GM12878 (cell line): ENCODE measurements around the gene SMARCAD1. TPM values are rescaled to one million over a fixed set of nuclear protein-coding genes. Genes with fewer than 3 reads are reported as not detected.

Experiments
- ATAC-seq: fragments of 200-7000 bp; cut with Tn5 transposase; 3 replicates; pipeline ENCODE4 v1.9.1; 2020; ENCODE audit warnings: mild to moderate bottlenecking, moderate library complexity
- BruUV-seq: library from RNA; stranded (reverse); fragments of 400-500 nt; replicated peaks from 2 replicates; lab custom pipeline; 2021; lab: Mats Ljungman, UMichigan
- CTCF ChIA-PET: fragments of 300-600 bp; sonication (Branson Sonifier 250); formaldehyde crosslinking; extraction: SDS; loops from one replicate; lab custom pipeline; 2021; ENCODE audit warnings: inconsistent platforms; lab: Yijun Ruan, JAX
- POLR2A ChIA-PET: fragments of 350-600 bp; formaldehyde crosslinking; extraction: SDS; loops from one replicate; lab custom pipeline; 2021; ENCODE audit warnings: inconsistent platforms; lab: Charles Lee
- RAD21 ChIA-PET: fragments of 300-600 bp; sonication (Branson Sonifier 250); formaldehyde crosslinking; loops from one replicate; lab custom pipeline; 2023; ENCODE audit warnings: antibody characterized with exemption; ENCODE audit not compliant: unreplicated experiment; lab: Charles Lee
- SMC1A ChIA-PET: fragments of 300-600 bp; sonication (Branson Sonifier 250); formaldehyde crosslinking; loops from one replicate; lab custom pipeline; 2023; ENCODE audit not compliant: unreplicated experiment, uncharacterized antibody; lab: Charles Lee
- DNase-seq: peaks from one replicate; pipeline ENCODE4 v3.0.0-alpha.2; 2011; ENCODE audit warnings: low read depth, low spot score
- FAIRE-seq: peaks from 3 replicates; lab custom pipeline; 2011; peaks lifted over from hg19 to GRCh38; lab: Jason Lieb, UNC
- H2AFZ ChIP-seq: 2 replicates; pipeline ENCODE4 v1.6.0; 2011; ENCODE audit warnings: low read depth, low read length, control low read depth; ENCODE audit not compliant: control insufficient read depth
- H3K27ac ChIP-seq: 2 replicates; pipeline ENCODE4 v1.5.1; 2011; ENCODE audit warnings: control low read depth; ENCODE audit not compliant: control insufficient read depth, insufficient read depth
- H3K27me3 ChIP-seq, 2 experiments: replicated peaks in 1 of 2; 2 replicates each; pipeline versions ENCODE4 v1.6.0 to v1.6.1; 2011; ENCODE audit warnings: low read length in 1 of 2; ENCODE audit not compliant: control insufficient read depth in 2 of 2, insufficient read depth in 2 of 2
- H3K36me3 ChIP-seq, 2 experiments: 2 replicates each; pipeline ENCODE4 v1.5.1; 2011; ENCODE audit warnings: low read length in 1 of 2; ENCODE audit not compliant: control insufficient read depth in 2 of 2, insufficient read depth in 2 of 2
- H3K4me1 ChIP-seq: 2 replicates; pipeline ENCODE4 v1.6.1; 2011; ENCODE audit warnings: mild to moderate bottlenecking, low read length, moderate library complexity, mixed read lengths; ENCODE audit not compliant: control insufficient read depth, insufficient read depth
- H3K4me2 ChIP-seq: 2 replicates; pipeline ENCODE4 v1.6.0; 2011; ENCODE audit warnings: control low read depth; ENCODE audit not compliant: control insufficient read depth, insufficient read depth
- H3K4me3 ChIP-seq: fragments of 200-600 bp; sonication (generic); 2 replicates; pipeline ENCODE4 v1.5.1; 2016
- H3K79me2 ChIP-seq: 2 replicates; pipeline ENCODE4 v1.6.0; 2011; ENCODE audit warnings: low read length; ENCODE audit not compliant: control insufficient read depth, insufficient read depth
- H3K9ac ChIP-seq: 2 replicates; pipeline ENCODE4 v1.8.0; 2011; ENCODE audit warnings: low read length, control low read depth, mixed read lengths; ENCODE audit not compliant: control insufficient read depth, insufficient read depth
- H3K9me3 ChIP-seq: replicated peaks from 3 replicates; pipeline ENCODE4 v1.5.1; 2011; ENCODE audit warnings: mild to moderate bottlenecking, low read length; ENCODE audit not compliant: control insufficient read depth, insufficient read depth
- H4K20me1 ChIP-seq: 2 replicates; pipeline ENCODE4 v1.6.0; 2011; ENCODE audit not compliant: control insufficient read depth, insufficient read depth
- EP300 ChIP-seq, 2 experiments: fragments of 150-350 bp in 1 of 2; IDR thresholded peaks; 2 replicates each; pipeline ENCODE4 v1.6.1; 2011 to 2012; ENCODE audit warnings: low read depth in 2 of 2, low read length in 2 of 2, borderline replicate concordance in 1 of 2, improper control_type of control experiment in 1 of 2, inconsistent platforms in 1 of 2; ENCODE audit not compliant: control insufficient read depth in 1 of 2
- HCFC1 ChIP-seq: fragments of 150-350 bp; IDR thresholded peaks from 2 replicates; pipeline ENCODE4 v1.6.1; 2014; ENCODE audit warnings: low read length
- MEF2A ChIP-seq: IDR thresholded peaks from 2 replicates; pipeline ENCODE4 v1.6.1; 2011; ENCODE audit warnings: low read depth, mild to moderate bottlenecking, low read length, moderate library complexity; ENCODE audit not compliant: insufficient read depth
- PKNOX1 ChIP-seq: fragments of 450-650 bp; IDR thresholded peaks from 2 replicates; pipeline ENCODE4 v1.6.1; 2016; ENCODE audit warnings: mild to moderate bottlenecking
- POLR2A ChIP-seq: IDR thresholded peaks from 2 replicates; pipeline ENCODE4 v1.6.1; 2011; ENCODE audit warnings: low read depth, mild to moderate bottlenecking, low read length
- RAD21 ChIP-seq: IDR thresholded peaks from 2 replicates; pipeline ENCODE4 v1.6.1; 2011; ENCODE audit warnings: mild to moderate bottlenecking, low read depth, low read length, moderate library complexity; ENCODE audit not compliant: insufficient read depth
- ZNF207 ChIP-seq: fragments of 450-650 bp; IDR thresholded peaks from 2 replicates; pipeline ENCODE4 v1.6.1; 2014; ENCODE audit warnings: antibody characterized with exemption, mild to moderate bottlenecking, borderline replicate concordance
- WGBS: methylation state at CpG from one replicate; pipeline ENCODE4 v1.1.6; 2016; ENCODE audit warnings: low lambda C conversion rate; ENCODE audit not compliant: insufficient replicate concordance, insufficient coverage; ENCODE audit errors: missing lambda C conversion rate; 5-methylcytosine and 5-hydroxymethylcytosine counted together
- in situ Hi-C: fragments of 300-500 bp; cut with MboI; formaldehyde crosslinking; loops from 9 replicates; pipeline ENCODE4 v1.14.3; 2018; ENCODE audit warnings: mixed read lengths
- intact Hi-C: fragments of 100-400 bp; cut with micrococcal nuclease; formaldehyde crosslinking; loops from one replicate; pipeline ENCODE4 v1.14.2; 2022; ENCODE audit not compliant: unreplicated experiment
- polyA plus RNA-seq, 11 experiments: library from polyadenylated mRNA; depleted of rRNA in 4 of 11; unstranded in 6 of 11; stranded (reverse) in 5 of 11; fragments of >200 nt; fragmentation: Nextera tagmentation in 4 of 11; fragmentation: Illumina TruSeq in 1 of 11; extraction: Ambion mirVana in 4 of 11; extraction: Trizol in 1 of 11; gene quantifications; 1 replicate in 1 of 11; 2 replicates in 10 of 11; pipeline versions ENCODE4 v1.2.1 to v1.2.3, GENCODE V29; 2011 to 2016; ENCODE audit warnings: inconsistent platforms in 2 of 11, missing spikeins in 2 of 11, low read depth in 1 of 11
- total RNA-seq, 4 experiments: library from RNA; depleted of rRNA in 3 of 4; stranded (reverse); fragments of >200 nt in 3 of 4; fragmentation: Illumina TruSeq in 1 of 4; extraction: Trizol in 1 of 4; gene quantifications; 2 replicates each; pipeline versions ENCODE4 v1.2.1 to v1.2.3, GENCODE V29; 2013 to 2021
- TF ChIP-seq, protein P1 (sequence below): fragments of 450-650 bp; IDR thresholded peaks from 2 replicates; pipeline ENCODE4 v1.6.1; 2017; ENCODE audit warnings: antibody characterized with exemption, mild to moderate bottlenecking, moderate library complexity
- TF ChIP-seq, protein P2 (sequence below): fragments of 450-650 bp; IDR thresholded peaks from 2 replicates; pipeline ENCODE4 v1.6.1; 2016; ENCODE audit warnings: mild to moderate bottlenecking

SMARCAD1 gene
- total and polyA plus RNA-seq, 10 of the 15 experiments (the other 5 are each of a cell fraction or from before 2014, with no cell fraction given) = 7.6 to 41.2 (median 27.7) TPM

- 0 out of 2 replicates have a peak, but pooled peaks have one; percentile 5 for TF ChIP-seq RAD21
These were observed 125.4 kb downstream of the SMARCAD1 start (continued) for GRCh38 chr4:94332983-94333590.

DNA sequence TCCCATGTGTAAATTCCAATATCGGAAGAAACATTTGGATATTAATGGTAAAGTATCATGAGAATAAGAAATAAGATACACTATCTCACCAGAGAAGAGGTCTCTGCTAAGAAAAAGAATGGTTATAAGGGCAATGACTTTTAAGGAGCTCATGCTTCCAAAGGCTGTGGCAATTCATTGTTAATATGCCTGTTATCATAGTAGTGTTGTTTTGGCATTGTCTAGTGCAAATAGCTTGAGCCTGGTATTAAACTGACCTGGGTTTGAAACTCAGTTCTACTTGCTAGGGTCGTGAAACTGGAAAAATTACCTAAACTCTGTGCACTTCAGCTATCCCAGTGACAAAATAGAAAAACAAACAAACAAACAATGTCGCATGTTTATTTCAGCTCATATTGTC lies 126.2 kb downstream of the SMARCAD1 start:
- RAD21 ChIA-PET = interaction anchor here (1.2 kb wide), 1 partner anchor 33 kb away, joined by 3 read pairs; no protein-coding TSS in a partner anchor
- H3K27ac ChIP-seq = no peak overlapping the region
- peaks cover 2% of the 10 kb centered on the region; the same call in 1 of the 2 replicates for H3K4me1 ChIP-seq
- WGBS = 63% methylated on average over 3 of the region's 3 CpGs
- CTCF ChIA-PET = interaction anchor here (0.8 to 1.3 kb wide), 2 partner anchors 11 to 268 kb away, joined by 3 read pairs; no protein-coding TSS in a partner anchor
- H3K36me3 ChIP-seq = no peaks in the 10 kb centered on the region
- FAIRE-seq = no peak
- H2AFZ ChIP-seq = no peak overlapping the region
- no TSS peak for BruUV-seq
- TF ChIP-seq POLR2A (no peak), PKNOX1 (no peak)
- intact Hi-C loops (loop anchor here (1.0 kb wide), 1 partner anchor 56 kb away; no protein-coding TSS in a partner anchor), in situ Hi-C loops (no loop called here)
- SMC1A ChIA-PET = no interaction called here
- H3K9ac ChIP-seq = no peak overlapping the region
- no peaks in the 10 kb centered on the region for H3K27me3 ChIP-seq
- no peak overlapping the region for H3K4me2 ChIP-seq
- H4K20me1 ChIP-seq = no peaks in the 10 kb centered on the region
- POLR2A ChIA-PET = no interaction called here
- H3K4me3 ChIP-seq = no peak overlapping the region
- ATAC-seq = no peak
- no peaks in the 10 kb centered on the region for H3K79me2 ChIP-seq
- DNase-seq = no peak
- no peaks in the 10 kb centered on the region for H3K9me3 ChIP-seq

- H3K9ac ChIP-seq = no peak overlapping the region
- in situ Hi-C loops (no loop called here), intact Hi-C loops (no loop called here)
- no peak for ATAC-seq
- H3K27ac ChIP-seq = no peak overlapping the region
- H3K79me2 ChIP-seq = no peaks in the 10 kb centered on the region
- BruUV-seq = no TSS peak
- no peak overlapping the region for H3K4me3 ChIP-seq
- ChIA-PET CTCF (interaction anchor here (1.3 kb wide), 1 partner anchor 10 kb away, joined by 3 read pairs; no protein-coding TSS in a partner anchor), SMC1A (no interaction called here), POLR2A (no interaction called here), RAD21 (interaction anchor here (1.2 kb wide), 1 partner anchor 34 kb away, joined by 3 read pairs; no protein-coding TSS in a partner anchor)
- H3K9me3 ChIP-seq = no peaks in the 10 kb centered on the region
- no peak for DNase-seq
- H3K36me3 ChIP-seq = no peaks in the 10 kb centered on the region
- no peak for FAIRE-seq
- 69% methylated on average over 2 of the region's 2 CpGs for WGBS
- no peak overlapping the region for H2AFZ ChIP-seq
- no peaks in the 10 kb centered on the region for H4K20me1 ChIP-seq
- H3K27me3 ChIP-seq = no peaks in the 10 kb centered on the region
- no peak overlapping the region for H3K4me2 ChIP-seq
- peaks cover 6% of the 10 kb centered on the region for H3K4me1 ChIP-seq
- TF ChIP-seq EP300 (IDR thresholded peaks at IDR 0.05; ENCODE audit: borderline replicate concordance in 1 of 2, control insufficient read depth in 1 of 2, low read depth in 2 of 2, low read length in 2 of 2) (no peak), MEF2A (no peak), ZNF207 (no peak), HCFC1 (no peak)
- TF ChIP-seq, protein P1, sequence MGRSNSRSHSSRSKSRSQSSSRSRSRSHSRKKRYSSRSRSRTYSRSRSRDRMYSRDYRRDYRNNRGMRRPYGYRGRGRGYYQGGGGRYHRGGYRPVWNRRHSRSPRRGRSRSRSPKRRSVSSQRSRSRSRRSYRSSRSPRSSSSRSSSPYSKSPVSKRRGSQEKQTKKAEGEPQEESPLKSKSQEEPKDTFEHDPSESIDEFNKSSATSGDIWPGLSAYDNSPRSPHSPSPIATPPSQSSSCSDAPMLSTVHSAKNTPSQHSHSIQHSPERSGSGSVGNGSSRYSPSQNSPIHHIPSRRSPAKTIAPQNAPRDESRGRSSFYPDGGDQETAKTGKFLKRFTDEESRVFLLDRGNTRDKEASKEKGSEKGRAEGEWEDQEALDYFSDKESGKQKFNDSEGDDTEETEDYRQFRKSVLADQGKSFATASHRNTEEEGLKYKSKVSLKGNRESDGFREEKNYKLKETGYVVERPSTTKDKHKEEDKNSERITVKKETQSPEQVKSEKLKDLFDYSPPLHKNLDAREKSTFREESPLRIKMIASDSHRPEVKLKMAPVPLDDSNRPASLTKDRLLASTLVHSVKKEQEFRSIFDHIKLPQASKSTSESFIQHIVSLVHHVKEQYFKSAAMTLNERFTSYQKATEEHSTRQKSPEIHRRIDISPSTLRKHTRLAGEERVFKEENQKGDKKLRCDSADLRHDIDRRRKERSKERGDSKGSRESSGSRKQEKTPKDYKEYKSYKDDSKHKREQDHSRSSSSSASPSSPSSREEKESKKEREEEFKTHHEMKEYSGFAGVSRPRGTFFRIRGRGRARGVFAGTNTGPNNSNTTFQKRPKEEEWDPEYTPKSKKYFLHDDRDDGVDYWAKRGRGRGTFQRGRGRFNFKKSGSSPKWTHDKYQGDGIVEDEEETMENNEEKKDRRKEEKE = no peak
- TF ChIP-seq, protein P2, sequence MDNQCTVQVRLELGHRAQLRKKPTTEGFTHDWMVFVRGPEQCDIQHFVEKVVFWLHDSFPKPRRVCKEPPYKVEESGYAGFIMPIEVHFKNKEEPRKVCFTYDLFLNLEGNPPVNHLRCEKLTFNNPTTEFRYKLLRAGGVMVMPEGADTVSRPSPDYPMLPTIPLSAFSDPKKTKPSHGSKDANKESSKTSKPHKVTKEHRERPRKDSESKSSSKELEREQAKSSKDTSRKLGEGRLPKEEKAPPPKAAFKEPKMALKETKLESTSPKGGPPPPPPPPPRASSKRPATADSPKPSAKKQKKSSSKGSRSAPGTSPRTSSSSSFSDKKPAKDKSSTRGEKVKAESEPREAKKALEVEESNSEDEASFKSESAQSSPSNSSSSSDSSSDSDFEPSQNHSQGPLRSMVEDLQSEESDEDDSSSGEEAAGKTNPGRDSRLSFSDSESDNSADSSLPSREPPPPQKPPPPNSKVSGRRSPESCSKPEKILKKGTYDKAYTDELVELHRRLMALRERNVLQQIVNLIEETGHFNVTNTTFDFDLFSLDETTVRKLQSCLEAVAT = no peak
These were observed 126.8 kb downstream of the SMARCAD1 start for GRCh38 chr4:94334476-94334875.
